HG03135 (cell line): ENCODE results near the gene PXMP4.
A peak's percentile ranks its signal among the peaks of the same experiment; 100 is the strongest.

Experiments used
- ATAC-seq: cut with Tn5 transposase; IDR thresholded peaks from one replicate; pipeline ENCODE4 v1.9.1; 2021; ENCODE audit warnings: mild to moderate bottlenecking, moderate library complexity; ENCODE audit not compliant: unreplicated experiment

PXMP4 gene

GRCh38 chr20:33670715-33671499 is 49.2 kb downstream of the PXMP4 start:
- ATAC-seq, result no peak

GRCh38 chr20:33669873-33670640 is 50.1 kb downstream of the PXMP4 start:
- ATAC-seq, result no peak

- no peak for ATAC-seq
Observed at GRCh38 chr20:33669224-33669623, 50.9 kb downstream of the PXMP4 start.

- no peak for ATAC-seq
Observed at GRCh38 chr20:33668466-33669155, 51.5 kb downstream of the PXMP4 start.

GRCh38 chr20:33667676-33668465 is 52.2 kb downstream of the PXMP4 start:
- ATAC-seq, result peak; percentile 38

GRCh38 chr20:33667245-33667675 is 52.9 kb downstream of the PXMP4 start:
- ATAC-seq, result peak; percentile 14

GRCh38 chr20:33666293-33667244 is 53.5 kb downstream of the PXMP4 start, which contains the start of gene ACTL10:
ACTL10 (plus strand) TSS chr20:33666943; CDS start chr20:33667498, 555 bp downstream.
- peak; percentile 74 for ATAC-seq

- no peak for ATAC-seq
Observed at GRCh38 chr20:33664762-33665144, 55.4 kb downstream of the PXMP4 start.

GRCh38 chr20:33664085-33664761 is 55.9 kb downstream of the PXMP4 start:
- no peak for ATAC-seq

GRCh38 chr20:33663161-33664084 is 56.7 kb downstream of the PXMP4 start:
- ATAC-seq, result no peak

- ATAC-seq, result no peak
Observed at GRCh38 chr20:33662172-33662571, 57.9 kb downstream of the PXMP4 start, which contains the start of gene C20orf144. C20orf144 (plus strand) TSS chr20:33662327; CDS start chr20:33662346, 19 bp downstream.

- ATAC-seq, result no peak
Observed at GRCh38 chr20:33660685-33661058, 59.4 kb downstream of the PXMP4 start.

GRCh38 chr20:33660035-33660684 is 60.0 kb downstream of the PXMP4 start:
- ATAC-seq, result no peak

GRCh38 chr20:33659341-33660034 is 60.6 kb downstream of the PXMP4 start:
- ATAC-seq, result no peak

GRCh38 chr20:33658929-33659328 is 61.2 kb downstream of the PXMP4 start:
- no peak for ATAC-seq

GRCh38 chr20:33658510-33658909 is 61.6 kb downstream of the PXMP4 start:
- ATAC-seq, result no peak

GRCh38 chr20:33657704-33658095 is 62.4 kb downstream of the PXMP4 start:
- no peak for ATAC-seq
